Suprapubic skin (tissue), 4 donors: ENCODE measurements around the gene PYGO2. TPM values are rescaled to one million over a fixed set of nuclear protein-coding genes. Genes with fewer than 3 reads are reported as not detected.

ENCODE experiments used
- DNase-seq, 2 donors: peaks; one replicate each; pipeline ENCODE4 v3.0.0-alpha.2; 2019; ENCODE audit warnings: low spot score in 2 of 2
- H3K27ac ChIP-seq: fragments of 200-600 bp; sonication (generic); one replicate; pipeline ENCODE4 v1.5.1; 2019
- H3K27me3 ChIP-seq: fragments of 200-600 bp; sonication (generic); one replicate; pipeline ENCODE4 v1.5.1; 2019
- H3K36me3 ChIP-seq: fragments of 200-600 bp; sonication (generic); one replicate; pipeline ENCODE4 v1.5.1; 2019
- H3K4me1 ChIP-seq: fragments of 200-600 bp; sonication (generic); one replicate; pipeline ENCODE4 v1.5.1; 2019
- H3K4me3 ChIP-seq: fragments of 200-600 bp; sonication (generic); one replicate; pipeline ENCODE4 v1.5.1; 2019; ENCODE audit warnings: mild to moderate bottlenecking
- H3K9me3 ChIP-seq: fragments of 200-600 bp; sonication (generic); one replicate; pipeline ENCODE4 v1.5.1; 2019
- CTCF ChIP-seq, 2 donors: fragments of 200-600 bp in 1 of 2; fragments of 450-650 bp in 1 of 2; sonication (generic) in 1 of 2; IDR thresholded peaks; one replicate each; pipeline ENCODE4 v1.5.1; 2016 to 2019; ENCODE audit warnings: antibody characterized with exemption in 2 of 2, mild to moderate bottlenecking in 1 of 2, moderate library complexity in 1 of 2
- EP300 ChIP-seq: sonication (generic); formaldehyde crosslinking; IDR thresholded peaks from one replicate; pipeline ENCODE4 v1.6.1; 2017; ENCODE audit warnings: antibody characterized with exemption
- POLR2A ChIP-seq, 2 donors: fragments of 450-650 bp; IDR thresholded peaks; one replicate each; pipeline ENCODE4 v1.6.1; 2017; ENCODE audit warnings: antibody characterized with exemption in 2 of 2, mild to moderate bottlenecking in 2 of 2, moderate library complexity in 2 of 2
- POLR2AphosphoS5 ChIP-seq, 3 donors: sonication (generic); formaldehyde crosslinking; IDR thresholded peaks; one replicate each; pipeline ENCODE4 v1.6.1; 2017; ENCODE audit warnings: antibody characterized with exemption in 3 of 3
- WGBS: methylation state at CpG from one replicate; pipeline ENCODE4 v1.1.5; 2018; 5-methylcytosine and 5-hydroxymethylcytosine counted together
- total RNA-seq, 4 donors: library from RNA; depleted of rRNA; stranded (reverse); fragments of >200 nt; gene quantifications; one replicate each; pipeline ENCODE4 v1.1.0, GENCODE V29; 2016

Gene PYGO2
- total RNA-seq, 4 donors from 2014 or later: 34.2 to 46.7 (median 35.3) TPM

- Histone ChIP-seq H3K27ac (no peak overlapping the region), H3K36me3 (peaks cover 42% of the 10 kb centered on the region), H3K27me3 (no peaks in the 10 kb centered on the region), H3K4me1 (peaks cover 43% of the 10 kb centered on the region), H3K9me3 (no peaks in the 10 kb centered on the region), H3K4me3 (no peak overlapping the region)
- no peak for DNase-seq
- no peak for TF ChIP-seq EP300
- no peak for TF ChIP-seq POLR2AphosphoS5 (IDR thresholded peaks at IDR 0.05)
- WGBS: 80% methylated on average over 13 of the region's 15 CpGs
Observed at GRCh38 chr1:154945160-154945961, 16.2 kb downstream of the PYGO2 start.

GRCh38 chr1:154944401-154945159 lies 17.0 kb downstream of the PYGO2 start:
- H3K36me3 ChIP-seq: peaks cover 37% of the 10 kb centered on the region
- TF ChIP-seq POLR2A (IDR thresholded peaks at IDR 0.05): no peak
- TF ChIP-seq POLR2AphosphoS5 (IDR thresholded peaks at IDR 0.05): no peak
- no peak for TF ChIP-seq CTCF (IDR thresholded peaks at IDR 0.05)
- TF ChIP-seq EP300: no peak
- H3K27ac ChIP-seq: no peak overlapping the region
- DNase-seq: no peak
- no peak overlapping the region for H3K4me3 ChIP-seq
- WGBS: 55% methylated on average over 8 of the region's 9 CpGs
- no peaks in the 10 kb centered on the region for H3K9me3 ChIP-seq
- H3K27me3 ChIP-seq: no peaks in the 10 kb centered on the region
- peaks cover 50% of the 10 kb centered on the region for H3K4me1 ChIP-seq

- H3K4me3 ChIP-seq: no peak overlapping the region
- no peaks in the 10 kb centered on the region for H3K9me3 ChIP-seq
- no peak for DNase-seq
- TF ChIP-seq POLR2AphosphoS5 (IDR thresholded peaks at IDR 0.05) (no peak), CTCF (IDR thresholded peaks at IDR 0.05) (peak; percentile 44 to 66), POLR2A (IDR thresholded peaks at IDR 0.05) (no peak)
- WGBS: 48% methylated on average over 6 of the region's 6 CpGs
- H3K27me3 ChIP-seq: no peaks in the 10 kb centered on the region
- peaks cover 57% of the 10 kb centered on the region for H3K4me1 ChIP-seq
- H3K27ac ChIP-seq: peak overlapping the region; percentile 48
- H3K36me3 ChIP-seq: peaks cover 37% of the 10 kb centered on the region
Observed at GRCh38 chr1:154943649-154944400, 17.8 kb downstream of the PYGO2 start.

GRCh38 chr1:154941333-154942013 lies 20.1 kb downstream of the PYGO2 start:
- H3K27me3 ChIP-seq: no peaks in the 10 kb centered on the region
- H3K4me3 ChIP-seq: no peak overlapping the region
- 77% methylated on average over 5 of the region's 5 CpGs for WGBS
- peak overlapping the region; percentile 37 for H3K27ac ChIP-seq
- no peak for TF ChIP-seq CTCF (IDR thresholded peaks at IDR 0.05)
- TF ChIP-seq POLR2A (IDR thresholded peaks at IDR 0.05): no peak
- TF ChIP-seq POLR2AphosphoS5 (IDR thresholded peaks at IDR 0.05): no peak
- TF ChIP-seq EP300: no peak
- peaks cover 73% of the 10 kb centered on the region for H3K4me1 ChIP-seq
- peaks cover 19% of the 10 kb centered on the region for H3K36me3 ChIP-seq
- DNase-seq: no peak
- no peaks in the 10 kb centered on the region for H3K9me3 ChIP-seq

GRCh38 chr1:154940651-154941194 lies 20.9 kb downstream of the PYGO2 start:
- 60% methylated on average over 8 of the region's 8 CpGs for WGBS
- no peak overlapping the region for H3K4me3 ChIP-seq
- TF ChIP-seq POLR2AphosphoS5 (IDR thresholded peaks at IDR 0.05) (no peak), POLR2A (IDR thresholded peaks at IDR 0.05) (no peak), EP300 (no peak), CTCF (IDR thresholded peaks at IDR 0.05) (no peak)
- H3K9me3 ChIP-seq: no peaks in the 10 kb centered on the region
- H3K36me3 ChIP-seq: peaks cover 11% of the 10 kb centered on the region
- peak overlapping the region; percentile 27 for H3K27ac ChIP-seq
- no peaks in the 10 kb centered on the region for H3K27me3 ChIP-seq
- peaks cover 80% of the 10 kb centered on the region for H3K4me1 ChIP-seq
- no peak for DNase-seq
